ENCODE results near the gene IGFBP7.

IGFBP7 gene

GRCh38 chr4:57153207-57153606 is 43.0 kb upstream of the IGFBP7 start:
- Histone ChIP-seq H2BK120ac (ENCODE audit: insufficient read depth, low read length, poor library complexity) (peak overlapping the region; percentile 75), H3K4me3 (ENCODE audit: low read depth, low read length) (no peak overlapping the region), H2AFZ (ENCODE audit: insufficient read depth, low read length, poor library complexity) (no peak overlapping the region), H3K4me1 (ENCODE audit: control insufficient read depth in 1 of 2, insufficient read depth in 2 of 2, low read length in 2 of 2) (peaks cover 16 to 32% of the 10 kb centered on the region in 2 experiments), H3K27ac (ENCODE audit: low read depth, low read length) (peak overlapping the region; percentile 1), H3K79me1 (ENCODE audit: low read length) (peaks cover 32% of the 10 kb centered on the region), H2BK5ac (ENCODE audit: low read depth, low read length, poor library complexity) (peak overlapping the region; percentile 24), H3K18ac (ENCODE audit: low read length) (peak overlapping the region; percentile 33), H3K23ac (ENCODE audit: low read length) (no peak overlapping the region), H3K27me3 (ENCODE audit: insufficient read depth, low read length) (no peaks in the 10 kb centered on the region), H3K9ac (ENCODE audit: low read length) (no peak overlapping the region), H3K36me3 (ENCODE audit: control insufficient read depth in 1 of 2, insufficient read depth in 2 of 2, low read length in 2 of 2) (no peaks in the 10 kb centered on the region), H2BK12ac (ENCODE audit: low read length) (peak overlapping the region; percentile 73), H3K14ac (ENCODE audit: low read length) (peak overlapping the region; percentile 41), H4K8ac (ENCODE audit: low read depth, low read length) (peak overlapping the region; percentile 34), H4K12ac (ENCODE audit: low read depth, low read length) (no peak overlapping the region), H4K91ac (ENCODE audit: low read depth, low read length) (peak overlapping the region; percentile 82), H3K4ac (ENCODE audit: low read depth, low read length) (peak overlapping the region; percentile 22), H2AK5ac (ENCODE audit: low read length) (peak overlapping the region; percentile 26), H3K79me2 (ENCODE audit: control insufficient read depth, insufficient read depth, low read length, poor library complexity) (peaks cover 3% of the 10 kb centered on the region), H3K9me3 (ENCODE audit: insufficient read depth, low read depth, low read length) (no peaks in the 10 kb centered on the region), H3K4me2 (ENCODE audit: low read length) (no peak overlapping the region)
- DNase-seq, result no peak
- no CpG with 5 or more reads among the region's 3 CpGs for WGBS (ENCODE audit: extremely low coverage, insufficient coverage, insufficient read length)

- H3K18ac ChIP-seq (ENCODE audit: low read length), result no peak overlapping the region
- H2AFZ ChIP-seq (ENCODE audit: insufficient read depth, low read length, poor library complexity), result no peak overlapping the region
- H3K79me2 ChIP-seq (ENCODE audit: control insufficient read depth, insufficient read depth, low read length, poor library complexity), result no peaks in the 10 kb centered on the region
- no peak overlapping the region for H3K4me3 ChIP-seq (ENCODE audit: low read depth, low read length)
- peak in 1 of 2 donors; percentile 38 for DNase-seq
- no peak overlapping the region for H4K91ac ChIP-seq (ENCODE audit: low read depth, low read length)
- H4K8ac ChIP-seq (ENCODE audit: low read depth, low read length), result no peak overlapping the region
- H4K12ac ChIP-seq (ENCODE audit: low read depth, low read length), result no peak overlapping the region
- no peak overlapping the region for H3K4me2 ChIP-seq (ENCODE audit: low read length)
- no peak overlapping the region for H3K14ac ChIP-seq (ENCODE audit: low read length)
- no peaks in the 10 kb centered on the region for H3K36me3 ChIP-seq (ENCODE audit: control insufficient read depth in 1 of 2, insufficient read depth in 2 of 2, low read length in 2 of 2)
- no peak overlapping the region for H3K23ac ChIP-seq (ENCODE audit: low read length)
- peak overlapping the region; percentile 38 for H2BK120ac ChIP-seq (ENCODE audit: insufficient read depth, low read length, poor library complexity)
- no peak overlapping the region for H3K4ac ChIP-seq (ENCODE audit: low read depth, low read length)
- H3K79me1 ChIP-seq (ENCODE audit: low read length), result peaks cover 30% of the 10 kb centered on the region
- peaks cover 10 to 29% of the 10 kb centered on the region in 2 experiments for H3K4me1 ChIP-seq (ENCODE audit: control insufficient read depth in 1 of 2, insufficient read depth in 2 of 2, low read length in 2 of 2)
- no CpG with 5 or more reads among the region's 8 CpGs for WGBS (ENCODE audit: extremely low coverage, insufficient coverage, insufficient read length)
- no peak overlapping the region for H2AK5ac ChIP-seq (ENCODE audit: low read length)
- no peak overlapping the region for H3K9ac ChIP-seq (ENCODE audit: low read length)
- H3K27me3 ChIP-seq (ENCODE audit: insufficient read depth, low read length), result no peaks in the 10 kb centered on the region
- no peak overlapping the region for H2BK5ac ChIP-seq (ENCODE audit: low read depth, low read length, poor library complexity)
- H2BK12ac ChIP-seq (ENCODE audit: low read length), result peak overlapping the region; percentile 82
- no peak overlapping the region for H3K27ac ChIP-seq (ENCODE audit: low read depth, low read length)
- H3K9me3 ChIP-seq (ENCODE audit: insufficient read depth, low read depth, low read length), result no peaks in the 10 kb centered on the region
These were observed 41.3 kb upstream of the IGFBP7 start for GRCh38 chr4:57151481-57151880.

GRCh38 chr4:57149833-57150232 is 39.6 kb upstream of the IGFBP7 start:
- H3K14ac ChIP-seq (ENCODE audit: low read length), result no peak overlapping the region
- peaks cover 24% of the 10 kb centered on the region for H3K79me1 ChIP-seq (ENCODE audit: low read length)
- H3K4ac ChIP-seq (ENCODE audit: low read depth, low read length), result no peak overlapping the region
- no peak overlapping the region for H2BK5ac ChIP-seq (ENCODE audit: low read depth, low read length, poor library complexity)
- DNase-seq, result no peak
- H3K18ac ChIP-seq (ENCODE audit: low read length), result no peak overlapping the region
- H4K91ac ChIP-seq (ENCODE audit: low read depth, low read length), result no peak overlapping the region
- H2AFZ ChIP-seq (ENCODE audit: insufficient read depth, low read length, poor library complexity), result no peak overlapping the region
- H3K79me2 ChIP-seq (ENCODE audit: control insufficient read depth, insufficient read depth, low read length, poor library complexity), result no peaks in the 10 kb centered on the region
- no CpG with 5 or more reads among the region's 2 CpGs for WGBS (ENCODE audit: extremely low coverage, insufficient coverage, insufficient read length)
- H3K4me3 ChIP-seq (ENCODE audit: low read depth, low read length), result no peak overlapping the region
- peak overlapping the region; percentile 40 for H2BK120ac ChIP-seq (ENCODE audit: insufficient read depth, low read length, poor library complexity)
- H4K12ac ChIP-seq (ENCODE audit: low read depth, low read length), result no peak overlapping the region
- H3K23ac ChIP-seq (ENCODE audit: low read length), result no peak overlapping the region
- H3K9ac ChIP-seq (ENCODE audit: low read length), result no peak overlapping the region
- H2AK5ac ChIP-seq (ENCODE audit: low read length), result no peak overlapping the region
- H3K4me1 ChIP-seq (ENCODE audit: control insufficient read depth in 1 of 2, insufficient read depth in 2 of 2, low read length in 2 of 2), result peaks cover 8 to 22% of the 10 kb centered on the region in 2 experiments
- no peaks in the 10 kb centered on the region for H3K9me3 ChIP-seq (ENCODE audit: insufficient read depth, low read depth, low read length)
- H3K27me3 ChIP-seq (ENCODE audit: insufficient read depth, low read length), result no peaks in the 10 kb centered on the region
- H3K4me2 ChIP-seq (ENCODE audit: low read length), result no peak overlapping the region
- no peak overlapping the region for H3K27ac ChIP-seq (ENCODE audit: low read depth, low read length)
- no peak overlapping the region for H4K8ac ChIP-seq (ENCODE audit: low read depth, low read length)
- no peaks in the 10 kb centered on the region for H3K36me3 ChIP-seq (ENCODE audit: control insufficient read depth in 1 of 2, insufficient read depth in 2 of 2, low read length in 2 of 2)
- peak overlapping the region; percentile 72 for H2BK12ac ChIP-seq (ENCODE audit: low read length)

- Histone ChIP-seq H2BK5ac (ENCODE audit: low read depth, low read length, poor library complexity) (no peak overlapping the region), H3K14ac (ENCODE audit: low read length) (no peak overlapping the region), H3K36me3 (ENCODE audit: control insufficient read depth in 1 of 2, insufficient read depth in 2 of 2, low read length in 2 of 2) (no peaks in the 10 kb centered on the region), H3K23ac (ENCODE audit: low read length) (no peak overlapping the region), H2BK120ac (ENCODE audit: insufficient read depth, low read length, poor library complexity) (peak overlapping the region; percentile 1), H2BK12ac (ENCODE audit: low read length) (peak overlapping the region; percentile 55), H3K27ac (ENCODE audit: low read depth, low read length) (no peak overlapping the region), H3K9me3 (ENCODE audit: insufficient read depth, low read depth, low read length) (no peaks in the 10 kb centered on the region), H4K12ac (ENCODE audit: low read depth, low read length) (no peak overlapping the region), H3K79me2 (ENCODE audit: control insufficient read depth, insufficient read depth, low read length, poor library complexity) (no peaks in the 10 kb centered on the region), H4K91ac (ENCODE audit: low read depth, low read length) (peak overlapping the region; percentile 29), H4K8ac (ENCODE audit: low read depth, low read length) (no peak overlapping the region), H3K4me1 (ENCODE audit: control insufficient read depth in 1 of 2, insufficient read depth in 2 of 2, low read length in 2 of 2) (peaks cover 4 to 18% of the 10 kb centered on the region in 2 experiments), H3K9ac (ENCODE audit: low read length) (no peak overlapping the region), H3K18ac (ENCODE audit: low read length) (no peak overlapping the region), H3K4me3 (ENCODE audit: low read depth, low read length) (no peak overlapping the region), H3K4ac (ENCODE audit: low read depth, low read length) (no peak overlapping the region), H2AK5ac (ENCODE audit: low read length) (no peak overlapping the region), H2AFZ (ENCODE audit: insufficient read depth, low read length, poor library complexity) (no peak overlapping the region), H3K27me3 (ENCODE audit: insufficient read depth, low read length) (no peaks in the 10 kb centered on the region), H3K4me2 (ENCODE audit: low read length) (no peak overlapping the region), H3K79me1 (ENCODE audit: low read length) (peaks cover 19% of the 10 kb centered on the region)
- no CpG with 5 or more reads among the region's 1 CpG for WGBS (ENCODE audit: extremely low coverage, insufficient coverage, insufficient read length)
- DNase-seq, result no peak
These were observed 38.8 kb upstream of the IGFBP7 start for GRCh38 chr4:57148831-57149505.

All from trophoblast cell (in vitro differentiated cells and primary cell).